K562 (cell line): ENCODE results near the gene ADORA2A. TPM values are rescaled to one million over a fixed set of nuclear protein-coding genes. Genes with fewer than 3 reads are reported as not detected.
A peak's percentile ranks its signal among the peaks of the same experiment; 100 is the strongest.

Source experiments
- ATF7 ChIP-seq: fragments of 450-650 bp; IDR thresholded peaks from 2 replicates; pipeline ENCODE4 v1.7.1; 2014; ENCODE audit warnings: mild to moderate bottlenecking, moderate library complexity
- NRF1 ChIP-seq, 2 experiments: fragments of 450-650 bp; IDR thresholded peaks in 1 of 2; conservative IDR thresholded peaks in 1 of 2; 2 replicates each; pipeline ENCODE4 v1.6.1; 2014; ENCODE audit warnings: mild to moderate bottlenecking in 2 of 2
- SRSF1 ChIP-seq: fragments of 200-400 bp; formaldehyde crosslinking; IDR thresholded peaks from 2 replicates; pipeline ENCODE4 v1.6.1; 2017; ENCODE audit warnings: mild to moderate bottlenecking, low read depth, low read length, moderate library complexity
- U2AF2 ChIP-seq: fragments of 200-400 bp; formaldehyde crosslinking; optimal IDR thresholded peaks from 2 replicates; pipeline ENCODE3; 2017; ENCODE audit warnings: low read depth, mild to moderate bottlenecking, low read length
- ZNF253 ChIP-seq: fragments of 250-450 bp; sonication (Bioruptor Pico); conservative IDR thresholded peaks from 2 replicates; pipeline ENCODE4 v1.6.1; 2021; ENCODE audit warnings: mild to moderate bottlenecking
- ZNF354B ChIP-seq: fragments of 250-450 bp; sonication (Bioruptor Pico); IDR thresholded peaks from 2 replicates; pipeline ENCODE4 v1.4.0; 2020
- ZNF696 ChIP-seq: fragments of 250-450 bp; sonication (Bioruptor Pico); conservative IDR thresholded peaks from 2 replicates; pipeline ENCODE4 v1.4.0; 2020; ENCODE audit warnings: mild to moderate bottlenecking, moderate library complexity
- polyA plus RNA-seq, 8 experiments: library from polyadenylated mRNA; depleted of rRNA in 4 of 8; stranded (reverse) in 5 of 8; unstranded in 3 of 8; fragments of >200 nt; fragmentation: Nextera tagmentation in 2 of 8; fragmentation: Illumina TruSeq in 1 of 8; extraction: Ambion mirVana in 2 of 8; extraction: Trizol in 1 of 8; gene quantifications; 2 replicates each; pipeline versions ENCODE4 v1.2.1 to v1.2.3, GENCODE V29; 2011 to 2014; ENCODE audit warnings: inconsistent platforms in 1 of 8, missing spikeins in 1 of 8
- total RNA-seq, 7 experiments: library from RNA; depleted of rRNA in 6 of 7; stranded (reverse); fragments of >200 nt in 6 of 7; fragmentation: Illumina TruSeq in 2 of 7; extraction: Trizol in 2 of 7; gene quantifications; 2 replicates each; pipeline versions ENCODE4 v1.2.1 to v1.2.3, GENCODE V29; 2011 to 2021; ENCODE audit warnings: low replicate concordance in 1 of 7
- TF ChIP-seq, protein P1 (sequence below): IDR thresholded peaks from 2 replicates; pipeline ENCODE4 v1.6.1; 2014; ENCODE audit warnings: antibody characterized with exemption
- TF ChIP-seq, protein P2 (sequence below), 2 experiments: fragments of 150-350 bp in 1 of 2; IDR thresholded peaks; 2 replicates each; pipeline ENCODE4 v1.6.1; 2012 to 2016; ENCODE audit warnings: low read depth in 2 of 2, low read length in 2 of 2, mild to moderate bottlenecking in 1 of 2, moderate library complexity in 1 of 2
- TF ChIP-seq, protein P3 (sequence below): sonication (generic); formaldehyde crosslinking; IDR thresholded peaks from 2 replicates; pipeline ENCODE4 v1.8.0; 2022; ENCODE audit warnings: mild to moderate bottlenecking, missing genetic modification reagents, borderline replicate concordance
- TF ChIP-seq, protein P4 (sequence below): sonication (generic); formaldehyde crosslinking; IDR thresholded peaks from 2 replicates; pipeline ENCODE4 v1.9.0; 2022; ENCODE audit warnings: mild to moderate bottlenecking, missing genetic modification reagents
- TF ChIP-seq, protein P5 (sequence below): fragments of 450-650 bp; formaldehyde crosslinking; conservative IDR thresholded peaks from 2 replicates; pipeline ENCODE4 v1.4.0; 2022; ENCODE audit warnings: mild to moderate bottlenecking, missing genetic modification characterization

Gene ADORA2A
- total and polyA plus RNA-seq, 9 of the 15 experiments (the other 6 are each of a cell fraction or from before 2014, with no cell fraction given), result 0.15 to 2.1 (median 0.66) TPM; not detected in 2

DNA sequence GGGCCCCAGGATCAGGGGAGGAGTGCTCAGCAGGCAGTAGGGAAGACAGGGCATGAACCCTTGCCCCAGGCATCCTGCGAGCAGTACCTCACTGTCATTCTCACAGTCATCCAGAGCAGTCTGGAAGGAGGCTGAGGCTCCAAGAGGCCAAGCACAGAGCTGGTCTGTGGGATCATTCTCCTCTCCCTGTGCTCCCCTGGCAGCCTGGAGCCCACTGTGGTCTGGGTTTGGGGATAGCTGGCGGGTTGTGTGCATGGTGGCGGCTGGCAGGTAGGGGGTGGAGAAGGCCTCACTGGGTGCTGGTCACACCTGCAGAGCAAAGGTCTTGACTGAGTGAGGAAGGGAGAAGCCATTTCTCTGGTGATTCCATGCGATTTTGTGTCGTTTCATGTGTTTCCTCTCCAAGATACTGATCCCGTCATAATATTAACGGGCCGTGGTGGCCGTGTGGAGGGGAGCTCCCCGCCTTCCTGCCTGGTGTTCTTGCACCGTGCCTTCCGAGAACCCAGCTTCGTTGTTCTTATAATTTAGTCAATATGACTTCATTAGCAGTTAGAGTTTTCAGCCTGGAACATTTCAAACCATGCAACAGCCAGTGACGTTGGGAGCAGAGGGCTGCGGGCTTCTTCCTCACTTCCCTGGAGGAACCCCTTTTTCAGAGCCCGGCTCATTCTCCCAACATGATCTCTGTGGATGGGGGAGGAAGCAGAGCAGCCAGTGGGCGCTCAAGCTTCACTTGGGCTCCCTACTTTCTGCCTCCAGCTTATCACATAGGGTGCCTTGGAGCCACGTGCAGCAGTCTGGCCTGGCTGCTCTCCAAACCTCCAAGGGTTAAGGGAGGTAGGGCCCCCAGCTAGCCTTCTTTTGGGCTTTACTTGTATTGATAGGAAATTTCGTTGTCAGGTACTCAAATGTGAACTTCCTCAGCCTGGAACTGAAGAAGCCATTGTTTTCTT lies 20.8 kb upstream of the ADORA2A start (continued):
- TF ChIP-seq ZNF696 (CRISPR knock-in tag) (no peak), SRSF1 (no peak), ZNF354B (no peak), U2AF2 (no peak), ATF7 (no peak), ZNF253 (CRISPR knock-in tag) (no peak), NRF1 (conservative IDR thresholded peaks at IDR 0.05 in 1 of 2, IDR thresholded peaks at IDR 0.05 in 1 of 2) (no peak)
- TF ChIP-seq, protein P1, sequence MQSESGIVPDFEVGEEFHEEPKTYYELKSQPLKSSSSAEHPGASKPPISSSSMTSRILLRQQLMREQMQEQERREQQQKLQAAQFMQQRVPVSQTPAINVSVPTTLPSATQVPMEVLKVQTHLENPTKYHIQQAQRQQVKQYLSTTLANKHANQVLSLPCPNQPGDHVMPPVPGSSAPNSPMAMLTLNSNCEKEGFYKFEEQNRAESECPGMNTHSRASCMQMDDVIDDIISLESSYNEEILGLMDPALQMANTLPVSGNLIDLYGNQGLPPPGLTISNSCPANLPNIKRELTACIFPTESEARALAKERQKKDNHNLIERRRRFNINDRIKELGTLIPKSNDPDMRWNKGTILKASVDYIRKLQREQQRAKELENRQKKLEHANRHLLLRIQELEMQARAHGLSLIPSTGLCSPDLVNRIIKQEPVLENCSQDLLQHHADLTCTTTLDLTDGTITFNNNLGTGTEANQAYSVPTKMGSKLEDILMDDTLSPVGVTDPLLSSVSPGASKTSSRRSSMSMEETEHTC, result no peak
- TF ChIP-seq, protein P2, sequence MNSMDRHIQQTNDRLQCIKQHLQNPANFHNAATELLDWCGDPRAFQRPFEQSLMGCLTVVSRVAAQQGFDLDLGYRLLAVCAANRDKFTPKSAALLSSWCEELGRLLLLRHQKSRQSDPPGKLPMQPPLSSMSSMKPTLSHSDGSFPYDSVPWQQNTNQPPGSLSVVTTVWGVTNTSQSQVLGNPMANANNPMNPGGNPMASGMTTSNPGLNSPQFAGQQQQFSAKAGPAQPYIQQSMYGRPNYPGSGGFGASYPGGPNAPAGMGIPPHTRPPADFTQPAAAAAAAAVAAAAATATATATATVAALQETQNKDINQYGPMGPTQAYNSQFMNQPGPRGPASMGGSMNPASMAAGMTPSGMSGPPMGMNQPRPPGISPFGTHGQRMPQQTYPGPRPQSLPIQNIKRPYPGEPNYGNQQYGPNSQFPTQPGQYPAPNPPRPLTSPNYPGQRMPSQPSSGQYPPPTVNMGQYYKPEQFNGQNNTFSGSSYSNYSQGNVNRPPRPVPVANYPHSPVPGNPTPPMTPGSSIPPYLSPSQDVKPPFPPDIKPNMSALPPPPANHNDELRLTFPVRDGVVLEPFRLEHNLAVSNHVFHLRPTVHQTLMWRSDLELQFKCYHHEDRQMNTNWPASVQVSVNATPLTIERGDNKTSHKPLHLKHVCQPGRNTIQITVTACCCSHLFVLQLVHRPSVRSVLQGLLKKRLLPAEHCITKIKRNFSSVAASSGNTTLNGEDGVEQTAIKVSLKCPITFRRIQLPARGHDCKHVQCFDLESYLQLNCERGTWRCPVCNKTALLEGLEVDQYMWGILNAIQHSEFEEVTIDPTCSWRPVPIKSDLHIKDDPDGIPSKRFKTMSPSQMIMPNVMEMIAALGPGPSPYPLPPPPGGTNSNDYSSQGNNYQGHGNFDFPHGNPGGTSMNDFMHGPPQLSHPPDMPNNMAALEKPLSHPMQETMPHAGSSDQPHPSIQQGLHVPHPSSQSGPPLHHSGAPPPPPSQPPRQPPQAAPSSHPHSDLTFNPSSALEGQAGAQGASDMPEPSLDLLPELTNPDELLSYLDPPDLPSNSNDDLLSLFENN (IDR thresholded peaks at IDR 0.05; ENCODE audit: low read depth in 2 of 2, low read length in 2 of 2), result no peak
- TF ChIP-seq, protein P3, sequence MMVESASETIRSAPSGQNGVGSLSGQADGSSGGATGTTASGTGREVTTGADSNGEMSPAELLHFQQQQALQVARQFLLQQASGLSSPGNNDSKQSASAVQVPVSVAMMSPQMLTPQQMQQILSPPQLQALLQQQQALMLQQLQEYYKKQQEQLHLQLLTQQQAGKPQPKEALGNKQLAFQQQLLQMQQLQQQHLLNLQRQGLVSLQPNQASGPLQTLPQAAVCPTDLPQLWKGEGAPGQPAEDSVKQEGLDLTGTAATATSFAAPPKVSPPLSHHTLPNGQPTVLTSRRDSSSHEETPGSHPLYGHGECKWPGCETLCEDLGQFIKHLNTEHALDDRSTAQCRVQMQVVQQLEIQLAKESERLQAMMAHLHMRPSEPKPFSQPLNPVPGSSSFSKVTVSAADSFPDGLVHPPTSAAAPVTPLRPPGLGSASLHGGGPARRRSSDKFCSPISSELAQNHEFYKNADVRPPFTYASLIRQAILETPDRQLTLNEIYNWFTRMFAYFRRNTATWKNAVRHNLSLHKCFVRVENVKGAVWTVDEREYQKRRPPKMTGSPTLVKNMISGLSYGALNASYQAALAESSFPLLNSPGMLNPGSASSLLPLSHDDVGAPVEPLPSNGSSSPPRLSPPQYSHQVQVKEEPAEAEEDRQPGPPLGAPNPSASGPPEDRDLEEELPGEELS, result no peak
- TF ChIP-seq, protein P4, sequence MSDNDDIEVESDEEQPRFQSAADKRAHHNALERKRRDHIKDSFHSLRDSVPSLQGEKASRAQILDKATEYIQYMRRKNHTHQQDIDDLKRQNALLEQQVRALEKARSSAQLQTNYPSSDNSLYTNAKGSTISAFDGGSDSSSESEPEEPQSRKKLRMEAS (CRISPR knock-in tag), result 0 out of 2 replicates have a peak, but pooled peaks have one; percentile 15
- TF ChIP-seq, protein P5, sequence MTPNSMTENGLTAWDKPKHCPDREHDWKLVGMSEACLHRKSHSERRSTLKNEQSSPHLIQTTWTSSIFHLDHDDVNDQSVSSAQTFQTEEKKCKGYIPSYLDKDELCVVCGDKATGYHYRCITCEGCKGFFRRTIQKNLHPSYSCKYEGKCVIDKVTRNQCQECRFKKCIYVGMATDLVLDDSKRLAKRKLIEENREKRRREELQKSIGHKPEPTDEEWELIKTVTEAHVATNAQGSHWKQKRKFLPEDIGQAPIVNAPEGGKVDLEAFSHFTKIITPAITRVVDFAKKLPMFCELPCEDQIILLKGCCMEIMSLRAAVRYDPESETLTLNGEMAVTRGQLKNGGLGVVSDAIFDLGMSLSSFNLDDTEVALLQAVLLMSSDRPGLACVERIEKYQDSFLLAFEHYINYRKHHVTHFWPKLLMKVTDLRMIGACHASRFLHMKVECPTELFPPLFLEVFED (CRISPR knock-in tag), result no peak
